DMS 273 treated with DMSO at 0.1 percent for 48 hours (cell line): ENCODE results near the gene RPS15.

Source experiments
- DNase-seq: peaks from one replicate; lab custom pipeline; 2025; lab: John Stamatoyannopoulos, UW

The RPS15 gene

DNA sequence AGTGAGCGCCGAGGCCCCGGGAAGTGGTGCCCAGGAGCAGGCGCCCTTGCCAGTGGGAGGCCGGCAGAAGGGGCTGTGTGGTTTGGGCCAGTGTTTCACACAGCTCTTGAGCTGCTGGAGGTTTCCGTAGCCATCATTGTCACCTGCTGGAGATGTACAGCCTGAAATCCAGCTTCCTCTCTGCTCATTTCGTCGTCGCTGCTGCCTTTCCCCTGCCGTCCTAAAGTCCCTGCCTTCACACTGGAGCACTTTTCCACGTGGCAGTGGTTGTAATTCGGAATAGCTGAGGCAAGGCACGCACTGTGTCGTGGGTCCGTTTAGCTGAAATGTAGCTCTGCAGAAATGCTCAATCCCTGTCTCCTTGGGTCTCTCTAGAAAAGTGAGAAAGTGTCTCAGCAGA, 17.6 kb upstream of the RPS15 start:
- DNase-seq, result no peak

DNA sequence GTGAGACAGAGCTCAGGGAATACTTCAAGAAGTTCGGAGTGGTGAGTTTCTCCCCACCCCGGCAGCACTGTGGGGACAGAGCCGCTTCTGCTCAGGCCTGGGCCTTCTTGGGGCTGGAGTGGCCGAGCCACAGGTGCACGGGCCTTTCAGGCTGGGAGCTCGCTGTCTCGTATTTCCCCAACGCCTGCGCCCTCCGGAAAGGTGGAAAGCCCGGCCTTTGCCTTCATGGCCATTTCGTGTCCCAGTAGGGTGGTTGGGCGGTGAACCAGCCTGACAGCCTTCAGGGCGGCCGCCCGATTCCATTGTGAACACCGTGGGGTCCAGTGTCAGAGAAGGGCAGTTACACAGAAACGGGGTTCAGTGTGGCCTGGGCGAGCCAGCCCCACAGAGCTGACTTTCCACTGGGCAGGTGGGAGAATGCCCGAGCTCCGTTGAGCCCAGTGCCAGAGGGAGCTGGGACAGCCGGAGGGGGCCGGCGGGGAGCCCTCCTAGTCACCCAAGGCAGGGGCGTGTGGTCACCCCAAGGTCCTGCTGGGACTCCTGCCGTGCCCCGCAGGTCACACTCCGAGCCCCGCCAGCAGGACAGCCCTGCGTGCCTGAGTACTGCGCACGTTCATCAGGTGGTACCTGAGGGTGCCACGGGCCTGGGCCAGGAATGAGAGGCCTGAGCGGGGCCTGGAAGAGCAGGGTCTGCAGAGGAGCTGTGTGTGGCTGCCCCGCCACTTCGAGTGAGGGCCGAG, 16.8 kb upstream of the RPS15 start:
- no peak for DNase-seq

DNA sequence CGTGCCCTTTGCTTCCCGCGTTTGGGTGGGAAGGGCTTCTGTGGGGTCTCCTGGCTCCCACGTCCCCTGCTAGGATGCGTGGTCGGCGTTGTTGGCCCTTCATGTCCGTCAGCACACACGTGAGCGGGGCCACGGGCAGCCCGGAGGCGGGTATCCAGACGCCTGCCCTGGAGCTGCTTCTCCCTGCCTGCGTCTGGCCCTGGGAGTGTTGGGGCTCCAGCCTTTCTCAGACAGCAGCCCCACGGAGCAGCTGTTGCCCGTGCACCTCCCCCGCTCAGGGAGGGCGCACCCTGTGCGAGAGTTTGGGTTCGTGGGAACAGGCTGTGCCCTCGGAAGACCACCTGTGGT, 16.3 kb upstream of the RPS15 start:
- DNase-seq, result no peak

DNA sequence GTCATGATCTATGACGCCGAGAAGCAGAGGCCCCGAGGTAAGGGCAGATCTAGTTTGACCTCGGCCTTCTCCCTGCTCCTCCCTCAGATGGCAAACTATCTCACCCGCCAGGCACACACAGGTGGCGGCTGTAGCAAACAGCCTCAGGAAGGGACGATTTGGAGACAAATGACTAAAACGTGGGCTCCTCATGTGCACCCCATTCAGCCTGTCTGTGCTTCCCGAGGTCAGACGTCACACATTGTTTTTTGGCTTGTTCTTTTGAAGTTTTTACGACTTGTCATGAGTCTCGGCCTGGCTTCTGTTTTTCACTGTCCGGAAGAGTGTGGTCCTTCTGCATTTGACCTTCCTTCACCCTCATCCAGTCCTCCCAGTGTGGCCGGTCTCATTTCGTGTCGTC, 15.8 kb upstream of the RPS15 start:
- no peak for DNase-seq

DNA sequence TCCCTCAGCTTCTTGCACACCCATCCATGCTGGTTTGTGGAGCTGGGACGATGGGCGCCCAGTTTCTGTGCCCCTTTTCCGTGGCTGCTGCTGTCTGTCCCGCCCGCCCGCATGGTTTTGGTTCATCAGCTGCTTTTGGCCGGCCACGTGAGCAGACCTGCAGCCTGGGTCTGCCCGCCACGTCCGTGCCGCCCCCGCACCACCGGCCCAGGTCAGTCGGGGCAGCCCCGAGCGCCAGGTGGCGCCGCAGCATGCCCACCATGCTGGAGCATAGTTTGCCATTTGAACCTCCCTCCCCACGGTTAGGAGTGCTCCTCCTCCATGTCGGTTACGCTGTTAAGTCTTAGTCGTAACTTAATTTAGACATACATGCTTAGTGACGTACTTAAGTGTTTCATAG, 15.3 kb upstream of the RPS15 start:
- DNase-seq, result no peak

DNA sequence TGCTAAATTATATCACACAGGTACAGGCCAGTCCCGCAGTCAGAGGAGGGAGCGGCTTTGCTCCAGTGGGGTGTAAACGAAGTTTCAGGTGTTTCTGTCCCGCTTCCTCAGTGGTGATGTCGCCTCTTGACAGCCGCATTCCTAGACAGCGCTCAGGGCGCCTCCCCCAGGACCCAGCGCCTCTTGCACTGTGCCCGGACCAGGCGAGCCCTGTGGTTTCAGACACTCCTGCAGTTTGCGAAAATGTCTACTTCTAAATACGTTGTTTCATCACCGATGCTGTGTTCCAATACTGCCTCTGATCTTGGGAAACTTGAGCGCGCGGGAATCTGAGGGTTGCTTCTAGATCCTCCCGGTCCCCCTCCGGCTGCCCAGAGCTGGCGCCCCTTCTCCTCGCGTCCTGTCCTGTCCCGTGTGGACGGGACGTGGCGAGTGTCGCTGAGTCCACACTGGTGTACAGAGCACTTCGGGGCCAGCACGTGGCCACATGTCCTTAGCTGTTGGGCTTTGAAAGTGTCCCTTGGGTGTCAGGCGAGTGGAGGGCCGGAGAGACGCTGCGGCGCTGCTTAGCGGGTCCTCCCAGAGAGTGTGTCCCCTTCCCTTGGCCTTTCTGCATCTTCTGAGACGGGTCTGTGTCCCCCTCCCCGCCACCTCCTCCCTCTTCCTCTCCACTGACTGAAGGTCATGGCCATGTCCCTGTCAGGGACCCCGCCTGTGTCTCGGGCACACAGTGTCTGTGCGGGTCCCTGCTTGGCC, 14.6 kb upstream of the RPS15 start:
- no peak for DNase-seq

DNA sequence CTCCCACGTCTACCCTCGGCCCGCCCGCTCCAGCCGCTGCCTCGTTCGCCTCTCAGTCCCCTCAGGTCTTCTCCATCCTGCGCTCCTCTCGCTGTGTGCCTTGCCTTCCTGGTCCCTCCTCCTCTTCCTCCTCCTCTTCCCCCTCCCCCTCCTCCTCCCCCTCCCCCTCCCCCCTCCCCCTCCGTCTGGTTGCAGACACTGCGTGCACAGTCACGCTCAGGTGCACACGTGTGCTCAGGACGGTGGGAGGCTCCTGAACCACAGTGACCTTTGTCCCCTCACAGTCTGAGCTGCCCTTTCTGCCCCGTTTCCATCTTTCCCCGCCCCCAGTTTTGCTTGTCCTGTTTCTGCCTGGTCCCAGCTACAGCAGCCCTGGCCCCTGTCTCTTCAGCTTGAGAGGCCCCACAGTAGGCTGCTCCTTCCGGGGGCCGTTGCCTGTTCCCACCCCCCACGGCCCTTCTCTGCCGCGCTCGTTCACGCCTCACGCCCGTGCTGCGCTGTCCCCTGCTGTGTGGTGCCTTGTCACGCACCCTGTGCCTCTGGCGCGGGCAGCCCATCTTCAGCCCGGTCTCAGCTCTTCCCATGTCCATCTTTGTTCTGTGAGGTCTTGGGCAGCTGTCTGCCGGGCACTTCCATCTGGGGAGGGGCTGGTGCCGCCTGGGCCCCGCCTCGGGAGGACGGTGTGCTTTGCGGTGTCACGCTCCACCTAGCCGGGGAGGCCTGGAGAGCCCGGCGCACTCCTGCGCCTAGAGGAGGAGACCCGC, 13.8 kb upstream of the RPS15 start:
- DNase-seq, result no peak

DNA sequence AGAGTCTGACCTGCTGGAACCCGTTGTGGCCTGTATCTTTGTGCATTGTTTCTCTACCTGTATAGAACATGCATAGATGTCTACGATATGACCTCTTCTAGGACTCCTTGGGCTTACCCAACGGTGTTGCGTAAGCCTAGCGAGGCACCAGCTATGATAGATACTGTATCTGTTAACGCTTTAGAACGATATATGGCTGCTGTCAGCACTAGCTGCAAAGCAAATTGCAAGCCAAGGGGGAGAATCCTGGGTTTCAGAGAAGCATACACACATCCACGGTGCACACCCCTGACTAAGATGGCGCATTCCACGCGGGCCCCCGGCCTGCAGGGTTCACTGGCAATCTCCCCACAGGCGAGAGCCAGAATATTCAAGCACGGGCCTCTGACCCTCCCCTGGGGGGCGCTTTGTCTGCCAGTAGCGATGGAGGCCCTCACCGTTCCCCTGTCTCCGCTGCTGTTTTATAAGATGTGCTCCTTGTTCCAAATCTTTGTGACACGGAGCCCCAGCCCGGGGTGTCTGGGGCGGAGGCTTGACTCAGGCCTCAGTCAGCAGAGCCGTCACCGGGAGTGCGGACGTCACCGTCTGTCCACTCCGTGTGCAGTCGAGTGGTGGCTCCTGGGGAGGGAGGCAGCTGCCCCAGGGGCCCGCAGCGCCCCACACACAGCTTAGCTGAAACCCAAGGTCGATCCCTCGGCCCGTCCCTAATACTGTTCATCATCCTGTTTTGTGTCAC, 12.9 kb upstream of the RPS15 start:
- DNase-seq, result no peak

DNA sequence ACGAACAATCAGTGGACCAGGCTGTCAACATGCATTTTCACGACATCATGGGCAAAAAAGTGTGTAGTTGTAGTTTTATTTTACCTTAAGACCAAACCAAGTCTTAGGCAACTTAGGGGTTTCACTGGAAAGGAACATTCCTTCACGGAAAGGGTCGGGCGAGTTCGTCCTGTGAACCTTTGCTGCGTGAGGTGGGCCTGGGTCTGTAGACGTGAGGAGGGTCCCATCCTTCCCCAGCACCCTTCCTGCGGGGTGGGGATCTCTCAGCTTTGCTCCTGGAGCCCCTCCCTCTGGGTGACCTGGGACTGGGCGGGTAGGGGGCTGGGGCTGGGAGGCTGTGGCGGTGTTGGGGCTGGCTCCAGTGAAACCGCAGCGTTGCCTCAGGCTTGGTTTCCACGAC, 12.3 kb upstream of the RPS15 start:
- DNase-seq, result no peak

DNA sequence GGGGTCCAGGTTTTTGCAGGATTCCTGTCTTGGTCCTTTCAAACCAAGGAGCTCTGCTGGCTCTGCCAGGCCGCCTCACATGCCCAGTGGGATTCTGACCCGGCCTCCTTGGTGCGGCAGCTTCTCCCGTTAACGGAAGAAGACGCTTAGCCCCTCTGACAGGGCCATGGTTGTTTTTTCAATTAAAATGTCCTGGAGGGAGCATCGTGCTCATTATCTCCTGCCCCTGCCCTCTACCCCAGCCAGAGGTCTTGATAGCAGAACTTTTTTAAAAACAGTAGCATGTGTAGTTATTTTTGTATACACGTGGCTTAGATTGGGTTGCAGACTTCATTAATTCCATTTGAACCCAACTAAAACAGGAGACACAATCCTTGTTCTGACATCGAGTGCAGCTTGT, 11.5 kb upstream of the RPS15 start:
- no peak for DNase-seq

DNA sequence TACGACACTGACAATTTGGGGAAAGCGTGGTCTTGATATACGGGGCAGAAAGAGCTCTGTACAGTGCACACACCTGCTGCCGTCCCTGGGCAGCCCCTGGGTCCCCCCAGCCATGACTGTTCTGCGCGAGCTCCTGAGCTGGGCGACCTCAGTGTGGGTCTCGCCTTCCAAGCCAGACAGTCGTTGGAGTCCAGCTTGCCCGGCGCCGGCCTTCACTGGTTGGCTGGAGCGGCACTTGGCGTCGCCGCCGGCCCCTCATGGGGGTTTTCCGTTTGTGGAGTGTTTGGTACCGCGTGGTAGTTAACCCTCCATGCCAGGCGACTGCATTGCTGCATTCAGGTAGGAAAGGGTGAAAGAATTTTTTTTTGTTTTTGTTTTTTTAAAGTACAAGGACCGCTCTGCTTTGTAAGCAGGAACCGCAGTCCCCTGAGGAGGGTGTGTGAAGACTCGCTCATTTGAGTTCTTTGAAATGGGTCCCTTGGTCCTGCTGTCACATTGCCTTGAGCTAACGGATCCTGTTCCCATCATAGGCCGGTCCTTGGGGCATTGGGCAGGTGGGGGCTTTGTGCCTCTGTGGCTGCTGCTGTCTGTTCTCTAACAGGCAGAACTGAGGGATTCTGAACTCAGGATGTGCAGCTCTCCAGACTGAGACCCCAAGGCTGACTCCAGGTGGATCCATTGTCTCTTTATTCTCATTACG, 10.8 kb upstream of the RPS15 start:
- DNase-seq, result no peak

DNA sequence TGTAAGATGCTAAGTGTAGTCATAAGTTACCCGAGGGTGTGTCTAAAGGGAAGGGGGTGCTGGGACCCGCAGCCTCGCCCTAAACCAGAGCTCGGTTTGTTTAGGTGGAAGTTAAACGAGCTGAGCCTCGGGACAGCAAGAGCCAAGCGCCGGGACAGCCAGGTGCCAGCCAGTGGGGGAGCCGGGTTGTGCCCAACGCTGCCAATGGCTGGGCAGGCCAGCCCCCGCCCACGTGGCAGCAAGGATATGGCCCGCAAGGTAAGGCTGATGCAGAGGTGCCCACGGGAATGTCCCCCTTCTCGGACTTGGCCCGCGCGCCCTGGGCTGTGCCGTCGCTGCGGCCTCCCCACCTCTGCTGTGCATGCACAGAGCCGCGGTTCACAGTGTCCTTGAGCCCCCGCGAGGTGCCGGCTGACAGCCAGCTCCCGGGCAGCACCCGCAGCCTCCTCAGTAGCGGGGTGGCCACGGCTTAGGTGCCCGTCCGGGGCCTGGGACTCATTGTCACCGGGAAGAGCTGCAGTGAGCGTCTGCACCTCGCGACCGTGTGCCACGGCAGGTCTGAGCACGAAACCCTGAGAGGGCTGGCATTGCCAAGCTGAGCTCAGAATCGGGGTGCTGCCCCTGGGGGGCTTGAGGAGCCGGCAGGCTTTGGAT, 9.3 kb upstream of the RPS15 start:
- no peak for DNase-seq

DNA sequence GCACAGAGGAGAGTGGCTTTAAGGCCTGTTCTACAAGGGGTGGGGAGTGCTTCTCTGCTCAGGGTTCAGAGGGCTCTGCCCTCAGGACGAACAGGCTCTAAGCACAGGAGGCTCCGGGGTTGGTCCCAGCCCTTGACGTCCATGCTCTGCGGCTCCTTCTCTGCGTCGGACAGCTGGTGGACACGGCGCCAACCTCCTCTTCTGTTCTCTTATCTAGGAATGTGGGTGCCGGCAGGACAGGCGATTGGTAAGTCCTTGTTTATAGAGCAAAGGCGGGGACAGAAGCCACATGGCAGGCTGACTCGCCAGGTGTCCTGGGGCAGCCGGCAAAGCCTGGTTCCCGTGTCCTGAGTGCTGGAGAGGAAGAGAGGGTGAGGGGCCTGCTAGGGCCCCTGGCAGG, 8.4 kb upstream of the RPS15 start:
- no peak for DNase-seq

DNA sequence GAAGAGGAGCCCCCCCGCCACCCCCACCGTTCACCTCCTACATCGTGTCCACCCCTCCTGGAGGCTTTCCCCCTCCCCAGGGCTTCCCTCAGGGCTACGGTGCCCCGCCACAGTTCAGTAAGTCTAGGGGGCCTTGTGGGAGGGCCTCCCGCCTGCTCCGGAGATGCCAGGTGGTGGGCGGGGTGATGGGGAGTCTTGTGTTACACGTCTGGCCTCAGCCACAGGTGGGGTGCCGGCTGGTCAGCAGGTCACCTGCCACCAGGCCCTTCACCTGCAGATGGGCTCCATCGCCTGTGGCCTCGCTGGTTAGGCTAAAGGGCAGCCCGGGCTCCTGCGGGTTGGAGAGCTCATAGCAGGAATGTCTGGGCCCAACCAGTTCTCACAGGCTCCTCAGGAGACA, 8.0 kb upstream of the RPS15 start:
- no peak for DNase-seq

DNA sequence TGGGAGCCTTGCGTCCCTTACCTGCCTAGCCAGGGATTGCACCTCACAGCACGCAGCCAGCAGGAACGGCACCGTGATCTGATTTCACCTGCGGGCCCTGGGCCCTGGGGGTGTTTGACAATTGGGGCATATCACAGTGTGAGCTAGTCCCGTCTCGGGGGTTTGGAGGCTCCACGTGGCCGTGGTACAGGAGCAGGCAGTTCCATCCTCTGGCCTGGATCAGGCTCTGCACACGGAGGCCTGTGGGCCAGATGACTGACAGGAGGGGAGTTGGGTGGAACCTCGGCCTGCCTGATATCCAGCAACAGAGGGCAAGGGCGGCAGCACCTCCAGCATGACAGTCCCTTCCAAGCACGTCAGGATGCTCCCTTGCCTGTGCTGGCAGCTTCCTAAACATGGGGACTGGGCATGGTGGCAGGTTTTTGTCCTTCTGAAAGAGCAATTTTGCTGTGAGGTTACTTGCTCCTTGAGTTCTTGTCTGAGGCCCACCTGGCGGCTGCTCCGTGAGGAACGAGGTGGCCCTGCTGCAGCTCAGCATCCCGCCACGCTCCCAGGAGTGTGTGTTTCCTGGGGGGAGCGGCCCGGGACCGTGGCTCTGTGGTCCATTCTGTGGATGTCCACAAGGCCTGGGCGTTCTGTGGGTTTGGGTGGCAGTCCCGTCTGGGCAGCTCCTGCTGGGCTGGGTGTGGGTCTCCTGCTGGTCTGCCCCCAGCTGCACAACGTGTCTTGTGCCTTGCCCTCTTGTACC, 6.3 kb upstream of the RPS15 start:
- no peak for DNase-seq

DNA sequence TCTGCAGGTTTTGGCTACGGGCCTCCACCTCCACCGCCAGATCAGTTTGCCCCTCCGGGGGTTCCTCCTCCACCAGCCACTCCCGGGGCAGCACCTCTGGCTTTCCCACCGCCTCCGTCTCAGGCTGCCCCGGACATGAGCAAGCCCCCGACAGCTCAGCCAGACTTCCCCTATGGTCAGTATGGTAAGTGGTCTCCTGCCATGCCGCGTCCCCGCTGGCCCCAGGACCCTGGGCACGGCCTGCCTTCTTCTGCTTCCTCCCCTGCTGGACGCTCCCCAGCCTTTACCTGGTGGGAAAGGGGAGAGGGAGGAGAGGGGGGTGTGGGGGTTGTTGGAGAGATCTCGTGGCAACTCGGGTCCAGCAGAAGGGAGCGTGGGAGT, 5.7 kb upstream of the RPS15 start:
- no peak for DNase-seq

DNA sequence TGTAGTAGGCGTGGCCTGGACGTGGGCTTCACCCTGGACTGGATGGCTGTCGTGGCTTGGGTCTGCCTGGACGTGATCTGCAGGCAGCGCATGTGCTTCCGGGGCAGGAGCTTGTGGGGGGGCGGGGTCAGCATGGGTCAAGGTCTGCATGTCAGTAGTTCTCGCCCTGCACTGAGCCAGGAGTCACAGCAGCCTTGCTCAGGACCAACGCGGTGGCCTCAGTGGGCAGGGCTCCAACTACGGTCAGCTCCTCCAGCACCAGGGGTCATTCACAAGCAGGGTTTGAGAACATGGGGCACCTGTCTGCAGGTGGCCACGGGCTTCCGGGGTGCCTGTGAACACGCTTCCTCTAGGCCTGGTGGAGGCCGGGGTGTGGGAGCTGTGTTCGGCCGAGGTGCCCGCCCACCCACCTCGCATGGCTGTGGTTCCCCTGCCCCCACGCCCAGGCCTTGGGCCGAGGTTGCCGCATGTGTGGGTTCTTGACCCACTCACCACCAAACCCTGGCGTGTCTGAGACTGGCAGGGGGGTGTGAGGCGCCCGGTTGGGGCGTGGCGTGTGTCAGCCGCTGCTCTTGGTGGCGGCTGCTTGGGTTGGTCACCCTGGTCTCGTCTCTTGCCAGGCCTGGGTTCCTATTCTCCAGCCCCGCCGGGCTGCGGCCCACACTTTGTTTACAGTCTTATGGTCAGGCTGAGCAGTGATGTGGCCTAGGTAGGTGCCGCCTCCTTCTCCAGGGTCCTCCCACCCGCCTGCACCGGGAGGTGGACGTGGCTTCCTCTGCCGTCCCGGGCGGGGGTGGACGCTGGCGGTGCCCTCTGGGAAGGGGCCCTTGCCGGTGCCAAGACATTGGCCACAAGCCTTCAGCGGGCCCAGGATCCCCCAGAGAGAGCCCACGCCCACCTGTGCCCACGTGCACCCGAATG, 4.8 kb upstream of the RPS15 start:
- DNase-seq, result no peak

DNA sequence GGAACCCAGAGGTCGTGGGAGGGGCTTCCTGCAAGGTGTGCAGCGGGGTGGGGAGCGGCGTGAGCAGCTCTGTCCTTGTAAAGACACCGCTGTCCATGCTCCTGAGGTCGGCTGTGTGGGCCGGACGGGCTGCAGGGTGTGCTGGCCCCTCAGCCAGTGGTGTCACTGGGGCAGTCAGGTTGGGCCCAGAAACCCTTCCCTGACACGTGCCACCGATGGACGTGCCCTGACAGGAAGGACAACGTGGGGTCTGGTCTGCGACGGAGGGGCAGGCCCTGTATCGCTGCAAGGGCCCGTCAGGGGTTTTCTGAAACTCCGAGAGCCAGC, 4.2 kb upstream of the RPS15 start:
- DNase-seq, result no peak

DNA sequence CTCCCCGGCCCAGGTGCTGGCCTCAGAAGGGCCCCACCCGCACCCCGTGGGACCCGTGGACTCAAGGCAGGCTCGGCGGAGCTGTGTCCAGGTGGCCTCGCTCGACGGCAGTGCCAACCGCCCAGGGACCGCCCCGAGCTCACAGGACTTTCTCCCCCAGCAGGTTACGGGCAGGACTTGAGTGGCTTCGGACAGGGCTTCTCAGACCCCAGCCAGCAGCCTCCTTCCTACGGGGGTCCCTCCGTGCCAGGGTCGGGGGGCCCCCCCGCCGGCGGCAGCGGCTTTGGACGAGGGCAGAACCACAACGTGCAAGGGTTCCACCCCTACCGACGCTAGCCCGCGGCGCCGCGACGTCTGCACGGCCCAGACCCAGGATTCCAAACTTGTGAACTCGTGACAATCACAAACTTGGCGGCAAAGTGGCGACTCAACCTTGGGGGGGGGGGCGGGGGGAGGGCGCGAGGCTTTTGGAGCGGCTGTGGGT, 3.6 kb upstream of the RPS15 start:
- no peak for DNase-seq
